NCI-H526 (cell line): ENCODE measurements around the gene ZNF831.

Experiments
- DNase-seq, 2 experiments: peaks; one replicate each; lab custom pipeline; 2025; lab: John Stamatoyannopoulos, UW

ZNF831 gene

GRCh38 chr20:59141818-59142581 lies 21.6 kb upstream of the ZNF831 start:
- no peak for DNase-seq

- DNase-seq, result no peak
Observed at GRCh38 chr20:59143326-59143725, 20.3 kb upstream of the ZNF831 start.

GRCh38 chr20:59144179-59144830 lies 19.3 kb upstream of the ZNF831 start:
- DNase-seq, result no peak

GRCh38 chr20:59144831-59145196 lies 18.8 kb upstream of the ZNF831 start:
- no peak for DNase-seq

- no peak for DNase-seq
Observed at GRCh38 chr20:59145247-59145923, 18.2 kb upstream of the ZNF831 start.

- no peak for DNase-seq
Observed at GRCh38 chr20:59145924-59146779, 17.5 kb upstream of the ZNF831 start.

- DNase-seq, result no peak
Observed at GRCh38 chr20:59146780-59147565, 16.6 kb upstream of the ZNF831 start.

GRCh38 chr20:59147586-59147985 lies 16.0 kb upstream of the ZNF831 start:
- no peak for DNase-seq

- no peak for DNase-seq
Observed at GRCh38 chr20:59148701-59149493, 14.7 kb upstream of the ZNF831 start.

- peak in 1 of 2 experiments; percentile 57 for DNase-seq
Observed at GRCh38 chr20:59149678-59150504, 13.7 kb upstream of the ZNF831 start.

GRCh38 chr20:59150821-59151251 lies 12.8 kb upstream of the ZNF831 start:
- DNase-seq, result peak; percentile 97

GRCh38 chr20:59151391-59151790 lies 12.2 kb upstream of the ZNF831 start:
- no peak for DNase-seq

- DNase-seq, result no peak
Observed at GRCh38 chr20:59151820-59152219, 11.8 kb upstream of the ZNF831 start.

- peak in 1 of 2 experiments; percentile 20 for DNase-seq
Observed at GRCh38 chr20:59152559-59153354, 10.9 kb upstream of the ZNF831 start.

- DNase-seq, result no peak
Observed at GRCh38 chr20:59153355-59153681, 10.3 kb upstream of the ZNF831 start.

GRCh38 chr20:59153832-59154231 lies 9.8 kb upstream of the ZNF831 start:
- no peak for DNase-seq

- DNase-seq, result no peak
Observed at GRCh38 chr20:59154317-59155013, 9.2 kb upstream of the ZNF831 start.

- DNase-seq, result no peak
Observed at GRCh38 chr20:59157064-59157463, 6.6 kb upstream of the ZNF831 start.
